ENCODE data around the gene RCAN3.
A peak's percentile ranks its signal among the peaks of the same experiment; 100 is the strongest.
"Not testable (repeated sequence)": the region's sequence is repeated elsewhere in the genome, so short reads cannot be mapped to it uniquely, and the experiment has no call there.

The RCAN3 gene

DNA sequence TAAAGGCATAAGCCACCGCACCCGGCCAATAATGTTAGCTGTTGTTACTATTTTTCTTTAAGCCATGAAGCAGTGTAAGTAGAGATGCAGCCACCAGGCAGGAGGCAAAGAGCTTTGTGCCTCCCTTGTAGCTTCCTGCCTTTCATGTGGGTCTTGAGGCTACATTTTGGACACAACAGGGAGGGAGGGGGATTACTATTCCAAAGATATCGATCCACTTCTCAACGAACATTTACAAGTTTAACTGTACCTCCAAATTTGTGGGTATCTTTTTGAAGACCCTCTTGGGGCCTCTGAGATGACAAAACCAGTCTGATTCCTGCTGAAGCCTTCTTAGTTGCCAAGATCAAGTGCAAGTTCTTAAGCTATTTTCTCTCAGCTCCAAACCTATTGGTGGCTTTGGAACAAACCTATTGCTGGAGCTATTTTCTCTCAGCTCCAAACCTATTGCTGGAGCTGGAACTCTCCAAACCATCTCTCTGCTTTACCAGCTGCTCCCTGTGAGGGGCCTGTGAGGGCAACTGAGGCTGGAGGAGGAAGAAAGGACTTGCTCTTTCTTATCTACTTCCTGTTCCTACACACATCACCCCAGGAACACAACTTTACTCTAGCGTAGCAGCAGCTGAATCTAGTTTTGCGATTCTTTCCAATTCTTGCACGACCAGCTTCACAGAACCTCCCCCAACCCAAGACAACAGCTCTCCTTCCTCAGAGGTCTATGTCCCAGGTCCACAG lies 16.1 kb upstream of the RCAN3 start:
- no peak for DNase-seq

- no peak for DNase-seq
Measured at GRCh38 chr1:24487455-24487854, 15.2 kb upstream of the RCAN3 start.

DNA sequence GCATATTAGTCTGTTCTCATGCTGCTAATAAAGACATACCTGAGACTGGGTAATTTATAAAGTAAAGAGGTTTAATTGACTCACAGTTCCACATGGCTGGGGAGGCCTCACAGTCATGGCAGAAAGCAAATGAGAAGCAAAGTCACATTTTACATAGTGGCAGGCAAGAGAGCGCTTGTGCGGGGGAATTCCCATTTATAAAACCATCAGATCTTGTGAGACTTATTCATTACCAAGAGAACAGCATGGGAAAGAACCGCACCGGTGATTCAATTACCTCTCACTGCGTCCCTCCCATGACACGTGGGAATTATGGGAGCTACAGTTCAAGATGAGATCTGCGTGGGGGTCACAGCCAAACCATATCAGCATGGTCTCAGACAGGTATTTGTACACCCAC lies 14.5 kb upstream of the RCAN3 start:
- not testable (repeated sequence) for DNase-seq

- no peak for DNase-seq
Measured at GRCh38 chr1:24489674-24490073, 13.0 kb upstream of the RCAN3 start.

DNA sequence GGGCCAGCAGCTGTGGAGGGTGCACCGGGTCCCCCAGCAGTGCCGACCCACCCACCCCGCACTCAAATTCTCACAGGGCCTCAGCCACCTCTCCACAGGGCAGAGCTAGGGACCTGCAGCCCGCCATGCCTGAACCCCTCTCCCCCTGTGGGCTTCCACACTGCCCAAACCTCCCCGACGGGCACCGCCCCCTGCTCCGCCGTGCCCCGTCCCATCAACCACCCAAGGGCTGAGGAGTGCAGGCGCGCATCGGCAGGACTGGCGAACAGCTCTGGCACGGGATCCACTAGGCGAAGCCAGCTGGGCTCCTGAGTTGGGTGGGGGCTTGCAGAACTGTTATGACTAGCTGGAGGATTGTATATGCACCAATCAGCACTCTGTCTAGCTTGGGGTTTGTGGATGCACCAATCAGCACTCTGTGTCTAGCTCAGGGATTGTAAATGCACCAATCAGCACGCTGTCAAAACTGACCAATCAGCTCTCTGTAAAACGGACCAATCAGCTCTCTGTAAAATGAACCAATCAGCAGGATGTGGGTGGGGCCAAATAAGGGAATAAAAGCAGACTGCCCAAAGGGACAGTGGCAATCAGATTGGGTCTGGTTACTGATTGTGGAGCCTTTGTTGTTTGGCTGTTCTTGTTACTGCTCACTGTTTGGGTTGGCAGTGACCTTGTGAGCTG lies 12.4 kb upstream of the RCAN3 start:
- no peak for DNase-seq

DNA sequence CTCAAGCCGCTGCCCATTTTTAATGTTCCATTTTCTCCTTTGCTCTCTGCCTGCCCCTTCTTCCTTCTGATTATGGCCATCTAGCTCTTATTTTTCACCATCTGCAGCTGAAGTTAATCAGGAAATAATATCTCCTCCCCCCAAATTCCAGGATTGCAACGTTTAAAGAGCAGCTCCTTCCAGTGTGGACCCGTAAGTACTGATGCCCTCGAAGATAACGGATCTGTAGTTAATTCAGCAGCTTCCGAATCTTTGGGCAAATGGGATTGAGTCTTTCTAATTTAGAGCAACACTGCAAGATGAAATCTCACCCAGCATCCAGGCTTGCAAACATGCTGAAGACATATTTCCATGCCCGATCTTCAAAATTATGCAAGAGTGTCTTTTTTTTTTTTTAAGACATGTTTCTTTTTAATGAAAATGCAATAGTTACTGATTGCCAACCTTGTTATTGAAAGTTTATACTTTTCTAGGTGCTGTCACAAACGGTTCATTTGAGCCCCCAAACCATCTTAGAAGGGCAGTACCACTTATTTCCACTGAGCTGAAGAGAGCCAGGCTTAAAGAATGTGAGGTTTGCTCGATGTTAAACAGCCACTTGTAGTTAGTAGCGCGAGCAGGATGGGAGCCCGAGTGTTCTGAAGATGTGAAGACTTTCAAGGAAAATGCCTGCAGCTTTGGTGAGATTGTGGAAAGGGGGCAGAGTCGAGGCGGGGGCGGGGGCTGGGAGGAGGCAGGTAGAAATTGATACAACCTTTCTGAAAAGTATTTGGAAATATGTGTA lies 10.9 kb upstream of the RCAN3 start:
- DNase-seq = no peak

GRCh38 chr1:24492935-24493334 lies 9.7 kb upstream of the RCAN3 start:
- not testable (repeated sequence) for DNase-seq

GRCh38 chr1:24493785-24494184 lies 8.9 kb upstream of the RCAN3 start:
- no peak for DNase-seq

GRCh38 chr1:24498589-24498988 lies 4.0 kb upstream of the RCAN3 start:
- no peak for DNase-seq

GRCh38 chr1:24500448-24501048 lies 2.1 kb upstream of the RCAN3 start:
- DNase-seq = no peak

DNA sequence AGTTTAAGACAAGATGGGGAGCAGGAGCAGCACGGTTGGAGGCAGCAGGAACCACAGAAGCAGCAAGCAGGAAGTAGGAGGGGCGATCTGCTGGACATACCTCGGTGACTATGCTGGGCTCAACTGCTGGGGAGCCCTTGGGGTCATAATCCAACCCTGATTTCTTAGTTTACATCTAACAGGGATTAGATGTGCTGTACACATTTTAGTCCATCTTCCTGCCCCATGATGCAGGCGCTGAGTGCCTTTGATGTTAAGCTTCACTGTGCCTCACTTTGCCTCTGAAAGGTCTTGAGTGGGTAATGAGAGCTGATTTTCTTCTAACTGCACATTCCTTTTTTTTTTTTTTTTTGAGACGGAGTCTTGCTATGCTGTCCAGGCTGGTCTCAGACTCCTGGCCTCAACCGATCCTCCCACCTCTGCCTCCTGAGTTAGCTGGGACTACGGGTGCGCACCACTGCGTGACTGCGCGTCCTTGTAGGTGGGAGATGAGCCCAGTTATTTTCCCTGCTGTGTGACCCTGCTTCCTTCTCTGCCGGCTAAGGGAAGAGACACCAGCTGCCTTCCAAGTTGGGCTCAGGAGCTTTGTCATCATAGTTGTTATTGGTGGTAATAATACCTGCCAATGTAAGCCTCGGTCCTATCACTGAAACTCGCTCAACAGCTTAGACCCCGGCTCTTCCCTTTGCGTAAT lies 1.1 kb upstream of the RCAN3 start:
- DNase-seq = no peak

DNA sequence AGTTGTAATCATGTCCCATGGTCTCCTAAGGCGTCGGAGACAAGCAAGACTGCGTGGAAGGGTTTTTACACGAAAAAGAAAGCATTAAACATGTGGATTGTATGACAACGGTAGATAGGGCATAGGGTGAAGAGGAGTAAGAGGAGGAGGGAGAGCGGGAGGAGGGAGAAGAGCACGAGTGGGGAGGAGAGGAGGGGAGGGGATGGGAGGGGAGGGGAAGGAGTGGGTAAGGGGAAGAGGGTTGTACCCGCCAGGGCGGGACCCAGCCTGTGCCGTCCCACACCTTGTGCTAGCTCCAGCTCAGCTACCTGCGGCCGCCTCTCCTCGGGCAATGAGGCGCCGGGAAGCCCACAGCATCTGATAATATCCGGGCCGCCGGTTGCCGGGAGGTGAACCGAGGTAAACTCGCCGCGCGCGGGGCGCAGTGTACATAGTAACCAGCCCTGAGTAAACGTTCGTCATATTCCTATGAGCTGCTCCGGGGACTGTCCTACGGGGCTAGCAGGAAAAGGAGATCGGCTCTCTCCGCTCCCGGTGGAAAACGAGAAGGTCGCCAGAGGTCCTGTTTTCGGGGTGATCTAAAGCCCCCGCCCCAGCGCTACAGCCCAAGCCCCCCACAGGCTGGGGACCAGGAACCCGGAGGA lies 449 bp upstream of the RCAN3 start:
- peak; percentile 60 for DNase-seq

GRCh38 chr1:24503059-24503751 lies 569 bp downstream of the RCAN3 start:
- DNase-seq = no peak

DNA sequence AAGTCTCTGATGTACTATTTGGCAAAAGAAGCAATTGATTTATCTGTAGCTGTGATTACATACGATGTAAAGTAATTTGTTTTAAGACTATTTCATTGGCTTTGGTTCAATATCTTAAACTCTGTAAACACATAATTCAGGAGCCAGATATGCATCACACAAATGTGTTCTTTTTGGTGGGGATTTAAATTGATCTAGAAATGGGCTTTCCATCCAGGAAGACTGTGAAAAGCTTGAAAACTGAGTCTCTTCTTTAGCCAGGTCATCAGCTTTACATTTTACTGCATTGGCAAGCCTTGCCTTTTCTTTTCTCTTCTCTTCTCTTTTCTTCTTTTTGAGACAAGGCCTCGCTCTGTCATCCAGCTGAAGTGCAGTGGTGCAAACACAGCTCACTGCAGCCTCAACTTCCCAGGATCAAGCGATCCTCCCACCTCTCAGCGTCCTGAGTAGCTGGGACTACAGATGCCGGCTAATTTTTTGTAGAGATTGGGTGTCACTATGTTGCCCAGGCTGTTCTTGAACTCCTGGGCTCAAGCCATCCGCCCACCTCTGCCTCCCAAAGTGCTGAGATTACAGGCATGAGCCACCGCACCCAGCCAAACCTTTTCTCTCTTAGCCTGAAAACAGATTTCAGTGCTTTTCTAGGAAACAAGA lies 1.4 kb downstream of the RCAN3 start:
- no peak for DNase-seq

GRCh38 chr1:24504560-24504959 lies 1.9 kb downstream of the RCAN3 start:
- no peak for DNase-seq

GRCh38 chr1:24505816-24506215 lies 3.2 kb downstream of the RCAN3 start:
- no peak for DNase-seq

DNA sequence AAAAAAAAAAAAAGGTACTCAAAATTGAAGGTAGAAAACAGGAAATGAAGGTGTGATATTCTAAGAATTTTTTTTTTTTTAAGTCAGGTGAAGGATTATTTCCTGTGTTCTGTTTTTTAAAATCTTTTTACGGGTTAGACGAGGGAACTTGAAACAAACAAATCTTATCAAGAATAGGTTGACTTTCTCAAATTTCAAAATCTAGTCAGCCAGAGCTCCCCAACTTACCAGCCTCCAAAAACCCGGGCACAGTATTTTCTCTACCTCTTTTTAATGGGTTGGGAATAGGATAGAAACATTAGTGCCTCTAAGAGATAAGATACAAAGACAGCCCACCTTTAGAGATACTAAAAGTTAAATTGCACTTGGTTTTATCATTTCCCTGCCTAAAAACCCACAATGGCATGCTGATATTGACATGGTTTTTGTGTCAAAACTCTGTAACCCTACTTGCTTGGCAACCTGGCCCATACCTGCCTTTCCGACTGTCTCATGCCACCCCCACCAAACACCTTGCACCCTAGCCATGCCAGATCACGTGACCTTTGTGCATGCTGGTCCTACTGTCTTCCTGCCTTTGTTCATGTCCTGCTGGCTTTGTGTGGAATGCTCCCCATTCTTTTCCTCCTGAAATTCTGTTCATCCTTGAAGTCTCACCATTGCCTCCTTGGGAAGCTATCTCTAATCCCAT lies 4.2 kb downstream of the RCAN3 start:
- no peak for DNase-seq

DNA sequence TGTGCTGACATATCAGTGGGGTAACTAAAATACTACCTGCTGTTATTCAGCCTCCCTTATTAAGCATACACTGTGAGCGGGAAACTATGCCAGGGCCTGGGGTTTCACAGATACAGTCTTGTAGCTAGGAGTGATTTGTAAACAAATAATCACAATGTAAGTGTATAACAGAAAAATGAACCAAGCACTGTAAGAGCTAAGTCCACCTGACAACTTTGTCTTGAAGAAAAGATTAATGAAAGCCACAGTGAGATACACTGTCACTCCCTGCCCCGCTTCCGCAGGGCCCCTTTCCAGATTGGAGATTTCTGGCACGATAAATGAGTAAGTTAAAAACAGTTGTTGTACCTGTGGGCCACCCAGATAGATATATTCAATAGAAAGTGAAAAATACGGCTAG lies 4.8 kb downstream of the RCAN3 start:
- DNase-seq = no peak

GRCh38 chr1:24508911-24509310 lies 6.3 kb downstream of the RCAN3 start:
- no peak for DNase-seq

DNA sequence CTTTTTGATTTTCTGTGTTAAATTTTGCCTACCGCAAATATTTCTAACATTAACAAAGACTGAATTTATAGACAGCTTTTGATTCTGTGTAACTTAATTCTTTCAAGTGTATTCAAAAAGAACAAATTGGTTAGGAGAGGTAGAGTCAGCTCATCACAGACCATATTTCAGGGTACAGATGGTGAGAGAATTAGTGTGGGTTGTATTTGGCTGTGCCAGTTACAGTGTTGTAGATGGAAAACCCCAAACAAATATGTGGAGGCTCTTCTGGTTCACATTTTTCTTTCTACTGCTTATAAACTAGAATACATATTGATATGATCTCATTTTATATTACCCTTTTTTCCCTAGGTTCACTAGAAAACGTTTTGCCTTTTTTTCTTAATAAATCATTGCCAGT lies 11.1 kb downstream of the RCAN3 start:
- no peak for DNase-seq

DNA sequence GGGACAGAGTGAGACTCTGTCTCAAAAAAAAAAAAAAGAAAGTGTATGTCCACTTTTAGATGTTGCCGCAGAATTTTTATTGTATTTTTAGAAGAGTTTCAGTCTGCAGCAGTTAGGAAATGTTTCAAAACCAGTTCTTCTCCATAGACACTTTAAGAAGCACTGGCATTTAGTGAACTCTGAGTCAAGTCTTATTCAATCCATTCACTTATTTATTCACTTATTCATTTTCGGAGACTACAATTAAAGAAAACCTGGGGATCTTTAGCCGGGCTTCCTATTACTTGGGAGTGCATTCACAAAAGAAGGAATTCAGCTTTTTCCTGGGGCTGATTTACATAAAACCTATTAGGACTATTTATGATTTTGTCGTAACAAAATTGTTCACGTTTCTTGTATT lies 12.3 kb downstream of the RCAN3 start:
- DNase-seq = no peak

Measured in NCI-H510A (cell line).